ENCODE results near the gene TMEM62. TPM values are rescaled to one million over a fixed set of nuclear protein-coding genes. Genes with fewer than 3 reads are reported as not detected.
A peak's percentile ranks its signal among the peaks of the same experiment; 100 is the strongest.

The TMEM62 gene
- total and polyA plus RNA-seq, 10 of the 15 experiments (the other 5 are each of a cell fraction or from before 2014, with no cell fraction given) = 7.0 to 26.8 (median 14.9) TPM

GRCh38 chr15:43105077-43105736 lies 28.2 kb upstream of the TMEM62 start:
- H3K9ac ChIP-seq (ENCODE audit: control insufficient read depth, insufficient read depth, low read length) = peak overlapping the region; percentile 89
- H3K36me3 ChIP-seq (ENCODE audit: control insufficient read depth in 2 of 2, insufficient read depth in 2 of 2, low read length in 1 of 2) = peaks cover 0 to 2% of the 10 kb centered on the region in 2 experiments; a peak in 2 of 4 replicates
- ATAC-seq = peak; percentile 70
- no peaks in the 10 kb centered on the region for H4K20me1 ChIP-seq (ENCODE audit: control insufficient read depth, insufficient read depth)
- FAIRE-seq = no peak
- SMC1A ChIA-PET (ENCODE audit: uncharacterized antibody, unreplicated experiment) = interaction anchor here (1.1 to 1.8 kb wide), 3 partner anchors 12 to 1846 kb away, joined by 3 to 7 read pairs (median 3); no protein-coding TSS in a partner anchor
- 15% methylated on average over 11 of the region's 11 CpGs for WGBS (ENCODE audit: insufficient coverage, insufficient replicate concordance, low lambda C conversion rate, missing lambda C conversion rate)
- CTCF ChIA-PET = interaction anchor here (1.0 to 1.7 kb wide), 2 partner anchors 11 to 180 kb away, joined by 3 read pairs; no protein-coding TSS in a partner anchor
- TSS peak; percentile 80 for BruUV-seq (replicated peaks)
- POLR2A ChIA-PET = no interaction called here
- peak overlapping the region; percentile 78 for H3K4me3 ChIP-seq
- H3K4me2 ChIP-seq (ENCODE audit: control insufficient read depth, insufficient read depth) = peak overlapping the region; percentile 93
- H3K27me3 ChIP-seq (replicated peaks in 1 of 2; ENCODE audit: control insufficient read depth in 2 of 2, insufficient read depth in 2 of 2, low read length in 1 of 2) = no peaks in the 10 kb centered on the region
- peaks cover 40% of the 10 kb centered on the region for H3K79me2 ChIP-seq (ENCODE audit: control insufficient read depth, insufficient read depth, low read length)
- RAD21 ChIA-PET (ENCODE audit: unreplicated experiment) = interaction anchor here (0.6 kb wide), 1 partner anchor 70 kb away, joined by 3 read pairs; no protein-coding TSS in a partner anchor
- peak overlapping the region; percentile 82 for H3K27ac ChIP-seq (ENCODE audit: control insufficient read depth, insufficient read depth)
- H3K9me3 ChIP-seq (replicated peaks; ENCODE audit: control insufficient read depth, insufficient read depth, low read length) = no peaks in the 10 kb centered on the region
- intact Hi-C loops (cut with micrococcal nuclease; ENCODE audit: unreplicated experiment) = no loop called here
- no peaks in the 10 kb centered on the region; the same call in 1 of the 2 replicates for H3K4me1 ChIP-seq (ENCODE audit: control insufficient read depth, insufficient read depth, low read length)
- DNase-seq (ENCODE audit: low read depth, low spot score) = no peak
- in situ Hi-C loops (cut with MboI) = no loop called here
- peak overlapping the region; percentile 98 for H2AFZ ChIP-seq (ENCODE audit: control insufficient read depth, low read depth, low read length)
- TF ChIP-seq STAT3 (IDR thresholded peaks at IDR 0.05; ENCODE audit: low read depth, low read length) (no peak), NRF1 (conservative IDR thresholded peaks at IDR 0.05; ENCODE audit: low read depth, low read length) (no peak), BMI1 (IDR thresholded peaks at IDR 0.05; ENCODE audit: borderline replicate concordance) (no peak), RELA (IDR thresholded peaks at IDR 0.05; ENCODE audit: borderline replicate concordance, partially characterized antibody) (no peak), FOXM1 (IDR thresholded peaks at IDR 0.05; ENCODE audit: low read depth, low read length) (no peak), RCOR1 (conservative IDR thresholded peaks at IDR 0.05; ENCODE audit: low read depth, low read length) (no peak), NKRF (conservative IDR thresholded peaks at IDR 0.05) (no peak), CEBPZ (IDR thresholded peaks at IDR 0.05; ENCODE audit: low read depth, low read length) (no peak), HSF1 (IDR thresholded peaks at IDR 0.05; ENCODE audit: low read depth, low read length) (no peak), MLLT1 (IDR thresholded peaks at IDR 0.05) (peak; percentile 53; the same call in 1 of the 2 replicates), HDGF (IDR thresholded peaks at IDR 0.05) (no peak), SUZ12 (IDR thresholded peaks at IDR 0.05; ENCODE audit: unreplicated experiment) (no peak)

Data from GM12878 (cell line).